ENCODE data around the gene PTPN1.

Gene PTPN1

GRCh38 chr20:50589548-50590347 is 79.6 kb downstream of the PTPN1 start:
- no peak for TF ChIP-seq CTCF (conservative IDR thresholded peaks at IDR 0.05; ENCODE audit: low read length)
- no peak for TF ChIP-seq EZH2phosphoT487 (IDR thresholded peaks at IDR 0.05; ENCODE audit: borderline replicate concordance)
- H3K27me3 ChIP-seq (ENCODE audit: insufficient read depth, low read length, poor library complexity, severe bottlenecking), result no peaks in the 10 kb centered on the region
- H4K20me1 ChIP-seq (ENCODE audit: insufficient read depth, low read length, poor library complexity, severe bottlenecking), result no peaks in the 10 kb centered on the region
- H3K9me2 ChIP-seq (replicated peaks; ENCODE audit: low read depth, low read length), result no peaks in the 10 kb centered on the region
- peaks cover 22% of the 10 kb centered on the region; the same call in 1 of the 2 replicates for H3K36me3 ChIP-seq (ENCODE audit: insufficient read depth, low read length)
- no peak overlapping the region for H2AFZ ChIP-seq (ENCODE audit: low read length)
- H3K4me3 ChIP-seq (ENCODE audit: low read length, poor library complexity, severe bottlenecking), result no peak overlapping the region
- no peaks in the 10 kb centered on the region for H3K9me3 ChIP-seq (ENCODE audit: insufficient read depth, low read depth, low read length)
- H3K79me2 ChIP-seq (ENCODE audit: insufficient read depth, low read length), result no peaks in the 10 kb centered on the region
- no peak overlapping the region for H3K9ac ChIP-seq (ENCODE audit: low read depth, low read length, poor library complexity, severe bottlenecking)
- no peaks in the 10 kb centered on the region for H3K4me1 ChIP-seq (ENCODE audit: insufficient read depth, low read length, poor library complexity, severe bottlenecking)
- no peaks in the 10 kb centered on the region for H3F3A ChIP-seq (ENCODE audit: low read depth)
- H3K4me2 ChIP-seq (ENCODE audit: low read depth, low read length, poor library complexity, severe bottlenecking), result no peak overlapping the region

- Histone ChIP-seq H4K20me1 (ENCODE audit: insufficient read depth, low read length, poor library complexity, severe bottlenecking) (no peaks in the 10 kb centered on the region), H3K79me2 (ENCODE audit: insufficient read depth, low read length) (no peaks in the 10 kb centered on the region)
- no peak for TF ChIP-seq EZH2phosphoT487 (IDR thresholded peaks at IDR 0.05; ENCODE audit: borderline replicate concordance)
- TF ChIP-seq CTCF (conservative IDR thresholded peaks at IDR 0.05; ENCODE audit: low read length), result no peak
Measured at GRCh38 chr20:50590348-50590664, 80.1 kb downstream of the PTPN1 start.

GRCh38 chr20:50591233-50591852 is 81.2 kb downstream of the PTPN1 start:
- H3K27me3 ChIP-seq (ENCODE audit: insufficient read depth, low read length, poor library complexity, severe bottlenecking), result no peaks in the 10 kb centered on the region
- no peaks in the 10 kb centered on the region for H3K9me3 ChIP-seq (ENCODE audit: insufficient read depth, low read depth, low read length)
- no peaks in the 10 kb centered on the region for H3F3A ChIP-seq (ENCODE audit: low read depth)
- no peak overlapping the region for H3K4me3 ChIP-seq (ENCODE audit: low read length, poor library complexity, severe bottlenecking)
- H3K79me2 ChIP-seq (ENCODE audit: insufficient read depth, low read length), result no peaks in the 10 kb centered on the region
- no peaks in the 10 kb centered on the region for H3K4me1 ChIP-seq (ENCODE audit: insufficient read depth, low read length, poor library complexity, severe bottlenecking)
- no peak for TF ChIP-seq EZH2phosphoT487 (IDR thresholded peaks at IDR 0.05; ENCODE audit: borderline replicate concordance)
- TF ChIP-seq CTCF (conservative IDR thresholded peaks at IDR 0.05; ENCODE audit: low read length), result no peak
- H4K20me1 ChIP-seq (ENCODE audit: insufficient read depth, low read length, poor library complexity, severe bottlenecking), result no peaks in the 10 kb centered on the region
- no peak overlapping the region for H3K9ac ChIP-seq (ENCODE audit: low read depth, low read length, poor library complexity, severe bottlenecking)
- peaks cover 7% of the 10 kb centered on the region; the same call in 1 of the 2 replicates for H3K36me3 ChIP-seq (ENCODE audit: insufficient read depth, low read length)
- H3K4me2 ChIP-seq (ENCODE audit: low read depth, low read length, poor library complexity, severe bottlenecking), result no peak overlapping the region
- H3K9me2 ChIP-seq (replicated peaks; ENCODE audit: low read depth, low read length), result no peaks in the 10 kb centered on the region
- no peak overlapping the region for H2AFZ ChIP-seq (ENCODE audit: low read length)

More at GRCh38 chr20:50590348-50590664, 80.1 kb downstream of the PTPN1 start:
- no peaks in the 10 kb centered on the region for H3K27me3 ChIP-seq (ENCODE audit: insufficient read depth, low read length, poor library complexity, severe bottlenecking)
- H3K4me2 ChIP-seq (ENCODE audit: low read depth, low read length, poor library complexity, severe bottlenecking), result no peak overlapping the region
- H3K4me3 ChIP-seq (ENCODE audit: low read length, poor library complexity, severe bottlenecking), result no peak overlapping the region
- no peaks in the 10 kb centered on the region for H3K9me3 ChIP-seq (ENCODE audit: insufficient read depth, low read depth, low read length)
- no peaks in the 10 kb centered on the region for H3F3A ChIP-seq (ENCODE audit: low read depth)
- H3K9ac ChIP-seq (ENCODE audit: low read depth, low read length, poor library complexity, severe bottlenecking), result no peak overlapping the region
- H3K4me1 ChIP-seq (ENCODE audit: insufficient read depth, low read length, poor library complexity, severe bottlenecking), result no peaks in the 10 kb centered on the region
- no peaks in the 10 kb centered on the region for H3K9me2 ChIP-seq (replicated peaks; ENCODE audit: low read depth, low read length)
- H2AFZ ChIP-seq (ENCODE audit: low read length), result no peak overlapping the region
- H3K36me3 ChIP-seq (ENCODE audit: insufficient read depth, low read length), result peaks cover 16% of the 10 kb centered on the region; the same call in 1 of the 2 replicates
